ENCODE data around the gene MMP20.

The MMP20 gene

DNA sequence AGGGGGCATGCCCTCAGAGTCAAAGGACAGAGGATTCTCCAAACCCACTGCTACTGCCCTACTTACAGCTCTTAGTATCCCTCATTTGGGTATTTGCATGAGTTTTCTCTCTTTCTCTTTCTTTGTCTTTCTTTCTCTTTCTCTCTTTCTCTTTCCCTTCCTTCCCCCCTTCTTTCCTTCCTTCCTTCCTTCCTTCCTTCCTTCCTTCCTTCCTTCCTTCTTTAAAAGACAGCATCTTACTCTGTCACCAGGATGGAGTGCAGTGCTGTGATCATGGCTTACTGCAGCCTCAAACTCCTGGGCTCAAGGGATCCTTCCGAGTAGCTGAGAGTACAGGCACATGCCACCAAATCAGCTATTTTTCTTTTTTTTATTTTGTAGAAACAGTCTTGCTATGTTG lies 80.5 kb downstream of the MMP20 start:
- H3K4me1 Mint-ChIP-seq (ENCODE audit: low read depth) = peaks cover 15% of the 10 kb centered on the region
- no peak overlapping the region for H3K4me3 Mint-ChIP-seq
- no peak for DNase-seq
- no peaks in the 10 kb centered on the region for H3K27me3 Mint-ChIP-seq
- no peaks in the 10 kb centered on the region for H3K36me3 Mint-ChIP-seq (ENCODE audit: low read depth)
- no peak overlapping the region for H3K27ac Mint-ChIP-seq
- H3K9me3 Mint-ChIP-seq = no peaks in the 10 kb centered on the region

DNA sequence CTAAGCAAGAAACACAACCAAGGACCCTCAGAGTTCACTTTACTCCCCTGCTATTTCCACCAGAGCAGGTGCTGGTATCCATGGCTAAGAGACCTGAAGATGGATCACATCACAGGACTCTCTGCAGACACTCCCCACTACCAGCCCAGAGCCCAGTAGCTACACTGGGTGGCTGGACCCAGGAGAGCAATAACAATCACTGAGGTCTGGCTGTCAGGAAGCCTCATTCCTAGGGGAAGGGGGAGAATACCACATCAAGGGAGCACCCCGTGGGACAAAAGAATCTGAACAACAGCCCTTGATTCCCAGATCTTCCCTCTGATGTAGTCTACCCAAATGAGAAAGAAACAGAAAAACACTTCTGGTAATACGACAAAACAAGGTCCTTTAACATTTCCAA lies 85.6 kb downstream of the MMP20 start:
- H3K36me3 Mint-ChIP-seq (ENCODE audit: low read depth) = no peaks in the 10 kb centered on the region
- H3K27me3 Mint-ChIP-seq = peaks cover 7% of the 10 kb centered on the region
- no peak overlapping the region for H3K27ac Mint-ChIP-seq
- H3K4me1 Mint-ChIP-seq (ENCODE audit: low read depth) = no peaks in the 10 kb centered on the region
- no peak overlapping the region for H3K4me3 Mint-ChIP-seq
- H3K9me3 Mint-ChIP-seq = no peaks in the 10 kb centered on the region
- DNase-seq = no peak

DNA sequence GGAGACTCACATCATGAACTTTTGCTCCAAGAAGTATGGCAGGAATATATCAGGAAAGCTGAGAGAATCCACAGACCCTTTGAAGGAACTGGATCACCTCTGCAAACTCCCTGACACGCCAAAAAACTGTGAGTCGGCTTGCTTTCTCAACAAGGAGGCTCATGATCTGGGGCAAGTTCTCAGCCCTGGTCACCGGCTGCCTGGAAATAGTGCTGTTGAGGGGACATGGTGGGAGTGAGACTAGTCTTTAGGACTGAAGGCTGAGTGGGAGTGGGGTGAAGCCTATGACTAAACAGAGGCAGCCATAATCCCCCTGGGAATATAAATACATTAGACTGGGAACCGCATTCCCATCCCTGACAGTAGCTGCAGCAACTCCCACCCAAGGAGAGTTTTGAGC lies 86.2 kb downstream of the MMP20 start:
- Mint-ChIP-seq H3K27me3 (peaks cover 7% of the 10 kb centered on the region), H3K4me1 (ENCODE audit: low read depth) (no peaks in the 10 kb centered on the region), H3K36me3 (ENCODE audit: low read depth) (no peaks in the 10 kb centered on the region), H3K4me3 (no peak overlapping the region), H3K27ac (no peak overlapping the region), H3K9me3 (no peaks in the 10 kb centered on the region)
- DNase-seq = no peak

DNA sequence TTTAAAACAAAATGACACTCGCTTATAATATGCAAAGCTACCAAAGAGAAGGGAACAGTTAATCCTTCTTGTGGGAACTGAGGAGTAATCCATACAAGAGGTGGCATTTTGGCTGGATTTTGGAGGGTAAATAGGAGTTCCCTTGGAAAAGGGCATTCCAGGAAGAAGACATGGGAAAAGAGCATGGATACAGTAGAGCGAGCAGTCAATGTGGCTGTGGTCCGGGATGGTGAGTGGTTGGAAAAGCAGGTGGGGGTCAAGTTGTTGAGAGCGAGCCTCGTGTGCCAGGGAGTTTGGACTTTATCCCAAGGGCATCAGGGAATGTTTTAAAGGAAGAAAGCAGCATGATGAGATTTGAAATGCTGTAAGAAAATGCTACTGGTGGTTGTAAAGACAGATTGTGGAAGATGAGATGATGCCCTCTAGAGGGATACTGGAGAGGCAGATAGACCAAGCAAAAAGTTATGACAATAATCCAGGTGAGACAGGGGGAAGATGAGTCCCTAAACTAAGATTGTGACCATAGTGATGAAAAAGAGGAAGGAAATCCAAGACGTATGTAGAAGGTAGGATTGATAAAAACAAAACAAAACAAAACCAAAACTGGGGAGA lies 90.8 kb downstream of the MMP20 start:
- no peak overlapping the region for H3K27ac Mint-ChIP-seq
- peaks cover 7% of the 10 kb centered on the region for H3K27me3 Mint-ChIP-seq
- no peak overlapping the region for H3K4me3 Mint-ChIP-seq

DNA sequence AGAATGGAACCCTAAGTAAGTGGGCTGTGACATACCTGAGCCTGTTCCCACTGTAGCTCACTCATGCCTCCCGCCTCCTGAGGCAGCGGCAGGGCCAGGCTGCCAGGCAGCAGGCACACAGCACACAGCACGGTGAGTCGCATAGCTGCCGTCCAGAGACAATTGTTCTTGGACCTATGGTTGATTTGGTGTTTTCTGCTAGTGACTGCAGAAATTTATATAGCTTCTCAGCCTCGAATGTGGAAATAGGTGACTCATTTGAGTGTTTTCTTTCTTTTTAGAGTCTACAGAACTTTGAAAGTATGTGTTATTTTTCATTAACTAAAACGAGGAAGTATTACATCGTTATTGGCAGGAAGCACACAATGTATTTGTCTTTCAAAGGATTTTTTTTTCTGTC lies 94.6 kb downstream of the MMP20 start, which contains the start of gene MMP7:
MMP7 (minus strand) TSS at position 190 of the 400 bp plus-strand sequence; CDS start at position 143, 47 bp downstream.
- Mint-ChIP-seq H3K27ac (no peak within 1 kb of the TSS), H3K36me3 (ENCODE audit: low read depth) (no peaks in the 10 kb centered on the region), H3K27me3 (no peaks in the 10 kb centered on the region), H3K4me1 (ENCODE audit: low read depth) (peaks cover 8% of the 10 kb centered on the region), H3K9me3 (no peaks in the 10 kb centered on the region), H3K4me3 (no peak within 1 kb of the TSS)
- DNase-seq = no peak

More for the DNA sequence above, 90.8 kb downstream of the MMP20 start:
- DNase-seq = no peak
- Mint-ChIP-seq H3K4me1 (ENCODE audit: low read depth) (peaks cover 6% of the 10 kb centered on the region), H3K36me3 (ENCODE audit: low read depth) (no peaks in the 10 kb centered on the region), H3K9me3 (no peaks in the 10 kb centered on the region)

GRCh38 chr11:102528618-102529017 lies 96.5 kb downstream of the MMP20 start:
- Mint-ChIP-seq H3K36me3 (ENCODE audit: low read depth) (no peaks in the 10 kb centered on the region), H3K4me3 (no peak overlapping the region), H3K9me3 (no peaks in the 10 kb centered on the region), H3K27me3 (peaks cover 4% of the 10 kb centered on the region), H3K4me1 (ENCODE audit: low read depth) (peaks cover 8% of the 10 kb centered on the region), H3K27ac (no peak overlapping the region)
- DNase-seq = no peak

GRCh38 chr11:102527684-102528083 lies 97.4 kb downstream of the MMP20 start:
- peaks cover 5% of the 10 kb centered on the region for H3K27me3 Mint-ChIP-seq
- H3K36me3 Mint-ChIP-seq (ENCODE audit: low read depth) = no peaks in the 10 kb centered on the region
- no peak for DNase-seq
- no peak overlapping the region for H3K4me3 Mint-ChIP-seq
- H3K4me1 Mint-ChIP-seq (ENCODE audit: low read depth) = peaks cover 9% of the 10 kb centered on the region
- H3K9me3 Mint-ChIP-seq = no peaks in the 10 kb centered on the region
- no peak overlapping the region for H3K27ac Mint-ChIP-seq

GRCh38 chr11:102527041-102527440 lies 98.1 kb downstream of the MMP20 start:
- peaks cover 12% of the 10 kb centered on the region for H3K27me3 Mint-ChIP-seq
- no peak overlapping the region for H3K4me3 Mint-ChIP-seq
- H3K4me1 Mint-ChIP-seq (ENCODE audit: low read depth) = peaks cover 13% of the 10 kb centered on the region
- no peak overlapping the region for H3K27ac Mint-ChIP-seq
- no peaks in the 10 kb centered on the region for H3K36me3 Mint-ChIP-seq (ENCODE audit: low read depth)
- no peaks in the 10 kb centered on the region for H3K9me3 Mint-ChIP-seq
- no peak for DNase-seq

Data from activated T-cell treated with anti-CD3 and anti-CD28 coated beads, Interleukin-2, amount 50 U/mL, for 24 hours (primary cell).